NCI-H1417 treated with DMSO at 0.1 percent for 48 hours (cell line): ENCODE measurements around the gene CSH2.
"Not testable (repeated sequence)": the region's sequence is repeated elsewhere in the genome, so short reads cannot be mapped to it uniquely, and the experiment has no call there.

Experiments used
- DNase-seq: peaks from one replicate; lab custom pipeline; 2025; lab: John Stamatoyannopoulos, UW

The CSH2 gene

DNA sequence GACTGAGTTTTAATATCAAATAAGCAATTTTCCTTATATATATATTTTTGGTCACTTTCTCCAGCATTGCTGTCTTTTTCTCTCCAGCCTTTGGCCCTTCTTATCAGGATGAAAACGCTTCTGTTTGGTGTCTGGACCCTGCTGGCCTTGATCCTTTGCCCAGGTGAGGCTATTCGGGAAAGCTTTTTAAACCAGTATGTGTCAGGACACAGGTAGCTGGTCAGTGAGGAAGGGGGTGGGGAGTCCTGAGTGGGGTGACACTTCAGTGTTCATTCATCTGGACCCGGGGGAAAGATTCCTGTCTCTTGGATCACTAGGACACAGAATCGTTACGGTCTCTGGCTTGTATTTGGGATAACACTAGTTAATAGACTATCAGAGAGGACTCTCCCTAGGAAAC is 18.8 kb downstream of the CSH2 start:
- no peak for DNase-seq

DNA sequence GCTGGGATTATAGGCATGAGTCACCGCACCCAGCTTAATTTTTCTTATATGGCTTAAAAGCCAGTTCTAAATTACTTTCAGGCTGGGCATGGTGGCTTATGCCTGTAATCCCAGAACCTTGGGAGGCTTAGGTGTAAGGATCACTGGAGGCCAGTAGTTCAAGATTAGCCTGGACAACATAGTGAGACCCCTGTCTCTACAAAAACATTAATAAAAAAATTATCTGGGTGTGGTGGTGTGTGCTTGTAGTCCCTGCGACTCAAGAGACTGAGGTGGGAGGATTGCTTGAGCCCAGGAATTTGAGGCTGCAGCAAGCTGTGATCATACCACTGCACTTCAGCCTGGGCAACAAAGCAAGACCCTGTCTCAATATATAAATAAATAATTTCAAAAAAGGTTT is 20.2 kb downstream of the CSH2 start:
- no peak for DNase-seq

DNA sequence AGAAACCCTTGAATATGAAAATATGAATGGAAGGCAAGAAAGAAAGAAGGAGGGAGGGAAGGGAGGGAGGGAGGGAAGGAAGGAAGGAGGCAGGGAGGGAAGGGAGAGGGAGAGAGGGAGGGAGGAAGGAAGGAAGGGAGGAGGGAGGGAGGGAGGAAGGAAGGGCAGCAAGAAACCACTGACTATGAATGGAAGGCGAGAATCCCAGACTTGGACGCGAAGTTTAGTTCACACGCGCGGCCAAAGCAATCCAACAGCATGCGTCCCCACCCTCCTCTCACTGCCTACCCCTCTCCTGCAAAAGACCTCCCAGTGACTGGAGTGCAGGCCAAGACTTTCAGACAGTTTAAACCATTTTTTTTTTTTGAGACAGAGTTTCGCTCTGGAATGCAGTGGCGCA is 23.1 kb downstream of the CSH2 start:
- no peak for DNase-seq

DNA sequence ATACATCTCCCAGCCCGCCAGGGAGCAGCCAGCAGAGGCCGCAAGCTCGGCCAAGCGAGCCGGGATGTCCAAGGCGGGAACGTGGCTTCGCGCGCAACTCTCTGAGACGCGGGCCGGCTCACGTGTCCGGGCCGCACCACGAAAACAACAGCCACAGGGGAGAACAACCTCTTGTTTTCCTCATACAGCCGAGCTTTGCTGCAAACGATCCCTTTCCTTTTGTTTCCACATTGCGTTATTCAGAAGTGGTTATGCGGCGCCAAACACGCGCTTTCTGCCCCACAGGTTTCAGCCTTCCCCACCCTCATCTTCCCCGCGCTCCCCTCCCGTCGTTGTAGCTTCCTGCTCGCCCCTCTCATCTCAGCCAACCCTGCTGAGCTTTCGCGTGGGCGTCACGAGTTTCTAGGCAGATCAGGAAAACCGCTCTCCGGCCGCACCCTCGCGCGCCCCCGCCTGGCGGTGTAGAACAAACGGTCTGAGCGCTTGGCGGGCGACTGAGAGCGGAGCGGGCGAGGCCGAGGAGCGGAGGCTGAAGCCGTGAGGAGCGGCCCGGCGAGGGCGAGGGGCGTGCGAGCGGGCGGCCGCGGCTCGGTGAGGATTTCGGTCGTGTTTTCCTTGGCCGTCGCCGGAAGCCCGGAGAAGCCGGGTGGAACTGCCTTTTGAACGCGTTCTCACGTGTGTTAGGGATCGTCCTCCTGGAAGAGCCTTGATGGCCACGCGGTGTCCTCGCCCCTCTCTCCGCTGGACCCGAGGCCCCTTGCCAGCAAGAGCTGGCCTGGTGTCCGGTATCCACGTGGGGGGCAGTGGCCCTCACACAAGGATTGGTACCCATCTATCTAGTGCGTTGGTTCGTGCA is 24.4 kb downstream of the CSH2 start:
- no peak for DNase-seq

DNA sequence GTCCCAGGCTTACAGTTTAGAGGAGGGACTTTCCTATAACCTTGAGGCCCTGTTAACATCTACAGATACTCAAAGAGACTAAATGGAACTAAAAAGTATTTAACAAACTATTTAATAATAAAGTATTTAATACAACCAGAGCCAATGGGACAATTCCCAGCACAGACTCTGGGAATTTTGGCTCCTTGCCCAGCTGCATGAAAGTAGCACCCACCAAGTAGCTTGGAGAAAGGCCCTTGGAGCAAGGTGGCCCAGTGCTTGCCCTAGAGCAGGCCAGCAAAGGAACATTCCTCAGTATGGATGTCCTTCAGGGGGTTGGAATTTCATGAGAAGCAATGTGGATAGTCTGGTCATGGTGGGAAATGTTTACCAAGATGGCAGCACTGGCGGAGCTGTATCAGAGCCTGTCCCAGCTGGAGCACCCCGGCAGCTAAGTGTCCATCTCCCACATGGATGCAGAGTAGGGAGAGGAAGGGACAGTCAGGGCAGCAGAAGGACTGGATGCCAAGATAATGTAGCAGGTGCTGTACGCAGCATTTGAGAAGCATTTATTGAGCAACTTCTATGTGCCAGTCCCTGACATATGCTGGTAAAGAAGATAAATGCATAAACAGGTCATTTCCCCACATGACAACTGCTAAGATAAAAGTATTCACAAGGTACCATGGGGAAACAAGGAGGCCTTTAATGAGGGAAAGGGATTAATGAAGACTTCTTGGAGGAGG is 25.8 kb downstream of the CSH2 start:
- DNase-seq = no peak

DNA sequence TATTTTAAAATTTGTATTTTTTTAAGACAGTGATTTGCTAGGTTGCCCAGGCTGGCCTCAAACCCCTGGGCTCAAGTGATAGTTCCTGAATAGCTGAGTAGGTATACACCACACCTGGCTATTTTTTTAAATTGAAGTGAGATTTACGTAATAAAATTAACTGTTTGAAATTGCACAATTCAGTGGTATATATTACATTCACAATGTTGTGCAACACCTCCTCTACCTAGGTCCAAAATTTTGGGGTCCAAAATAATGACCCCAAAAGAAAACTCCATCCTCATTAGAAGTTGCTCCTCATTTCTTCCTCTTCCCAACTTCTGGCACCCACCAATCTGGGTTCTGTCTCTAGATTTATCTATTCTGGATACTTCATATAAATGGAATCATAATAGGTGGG is 28.0 kb downstream of the CSH2 start:
- no peak for DNase-seq

DNA sequence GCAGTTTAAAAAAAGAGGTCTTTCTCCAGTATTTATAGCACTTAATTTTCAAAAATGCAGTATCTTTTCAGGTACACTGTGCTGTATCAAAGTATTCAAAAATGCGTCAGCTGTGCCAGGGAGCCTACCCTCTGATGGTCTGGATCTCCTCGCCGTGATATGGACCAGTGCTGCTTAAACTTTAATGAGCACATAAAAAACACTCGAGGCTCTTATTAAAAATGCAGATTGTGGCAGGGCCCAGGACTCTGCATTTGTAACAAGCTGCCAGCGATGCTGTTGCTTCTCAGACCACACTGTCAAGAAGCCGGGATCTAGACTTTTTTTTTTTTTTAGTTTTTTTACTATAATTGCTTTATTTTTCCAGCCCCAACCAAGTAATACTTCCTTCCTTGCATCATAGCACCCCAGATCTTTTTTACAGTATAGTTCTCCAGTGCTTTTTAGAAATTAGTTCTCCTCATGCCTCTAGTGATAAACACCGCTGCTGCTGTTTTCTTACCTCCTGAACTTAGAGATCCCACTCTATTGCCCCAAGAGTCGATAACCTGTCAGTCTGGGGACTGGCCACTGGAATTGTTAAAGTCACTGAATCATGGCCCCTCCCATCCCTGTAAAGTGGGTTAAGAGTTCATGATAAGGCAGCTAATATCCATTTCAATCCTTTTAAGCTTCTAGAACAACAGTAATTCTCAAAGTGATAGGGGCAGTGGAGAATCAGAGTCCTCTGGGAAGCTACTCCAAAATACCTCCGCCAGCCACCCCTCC is 29.4 kb downstream of the CSH2 start:
- no peak for DNase-seq

DNA sequence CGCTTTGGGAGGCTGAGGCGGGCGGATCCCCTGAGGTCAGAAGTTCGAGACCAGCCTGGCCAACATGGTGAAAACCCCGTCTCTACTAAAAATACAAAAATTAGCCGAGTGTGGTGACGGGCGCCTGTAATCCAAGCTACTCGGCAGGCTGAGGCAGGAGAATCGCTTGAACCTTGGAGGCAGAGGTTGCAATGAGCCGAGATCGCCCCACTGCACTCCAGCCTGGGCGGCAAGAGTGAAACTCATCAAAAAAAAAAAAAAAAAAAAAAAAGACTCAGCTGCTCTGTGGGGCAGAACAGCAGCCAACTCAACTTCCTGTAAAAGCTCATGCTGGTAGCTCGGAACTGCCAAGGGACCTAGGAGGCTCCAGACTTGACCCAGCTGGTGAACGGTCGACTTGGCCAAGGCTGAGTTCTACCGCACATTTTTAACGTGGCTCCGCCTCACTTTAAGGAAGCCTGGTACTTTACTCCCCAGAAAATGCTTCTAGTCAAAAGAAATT is 30.0 kb downstream of the CSH2 start:
- not testable (repeated sequence) for DNase-seq

DNA sequence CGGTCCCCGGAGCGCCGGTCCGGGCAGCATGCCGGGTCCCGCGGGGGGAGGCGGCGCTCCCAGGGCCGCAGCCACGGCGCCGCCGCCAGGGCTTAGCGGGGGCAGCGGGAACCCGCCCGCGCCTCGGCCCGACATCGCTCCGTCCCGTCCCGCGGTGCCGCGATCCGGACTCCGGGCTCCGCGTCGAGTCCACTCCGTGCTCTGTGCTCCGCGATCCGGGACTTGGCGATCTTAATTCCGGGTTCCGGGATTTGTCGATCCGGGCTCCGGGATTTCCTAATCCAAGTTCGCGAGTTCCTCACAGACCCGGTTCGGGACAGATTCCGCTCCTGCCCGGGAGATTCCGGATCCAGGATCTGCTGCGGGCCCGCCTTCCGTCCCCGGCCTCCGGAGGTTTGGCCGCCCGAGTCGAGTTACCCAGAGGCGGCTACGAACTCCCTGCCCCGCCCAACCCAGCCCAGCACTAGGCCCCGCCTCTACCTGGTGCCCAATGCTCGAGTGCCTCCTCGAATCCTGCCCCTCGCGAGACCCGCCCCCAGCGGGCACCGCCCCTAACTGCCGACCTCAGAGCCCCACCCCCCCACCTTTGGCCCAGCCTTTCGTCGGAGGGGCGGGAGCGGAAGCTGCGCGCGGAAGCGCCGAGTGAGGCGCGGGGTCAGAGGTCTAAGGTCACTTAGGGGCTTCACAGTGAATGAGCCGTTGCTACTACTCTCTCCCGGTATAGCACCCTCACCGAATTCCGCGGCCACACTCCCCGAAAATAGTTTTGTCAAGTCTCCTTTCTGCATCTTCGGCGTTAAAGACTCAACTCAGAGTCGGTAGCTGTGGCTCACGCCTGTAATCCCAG is 30.7 kb downstream of the CSH2 start, which contains the start of gene SMARCD2:
Gene SMARCD2, minus strand, starts transcription at position 146 of the 847 bp plus-strand sequence. Its CDS starts 11 bp downstream, at position 135.
- DNase-seq = peak; percentile 75

DNA sequence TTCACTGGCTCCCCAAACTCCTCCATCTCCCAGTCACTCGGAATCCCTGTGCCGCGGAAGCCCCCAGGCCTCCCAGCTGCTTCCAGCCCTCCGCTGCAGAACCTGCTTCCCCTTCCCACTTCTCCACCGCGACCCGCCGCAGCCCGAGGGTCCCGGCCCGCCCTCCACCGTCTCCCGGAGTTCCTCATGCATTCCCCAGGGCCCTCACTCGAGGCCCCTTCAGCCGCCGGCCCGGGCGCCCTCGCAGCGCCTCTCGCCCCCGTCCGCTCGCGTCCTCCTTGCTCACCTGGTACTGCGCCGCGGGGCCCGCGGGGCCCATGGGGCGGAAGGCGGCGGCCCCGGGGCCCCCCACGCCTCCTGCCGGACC is 31.3 kb downstream of the CSH2 start:
- DNase-seq = no peak

DNA sequence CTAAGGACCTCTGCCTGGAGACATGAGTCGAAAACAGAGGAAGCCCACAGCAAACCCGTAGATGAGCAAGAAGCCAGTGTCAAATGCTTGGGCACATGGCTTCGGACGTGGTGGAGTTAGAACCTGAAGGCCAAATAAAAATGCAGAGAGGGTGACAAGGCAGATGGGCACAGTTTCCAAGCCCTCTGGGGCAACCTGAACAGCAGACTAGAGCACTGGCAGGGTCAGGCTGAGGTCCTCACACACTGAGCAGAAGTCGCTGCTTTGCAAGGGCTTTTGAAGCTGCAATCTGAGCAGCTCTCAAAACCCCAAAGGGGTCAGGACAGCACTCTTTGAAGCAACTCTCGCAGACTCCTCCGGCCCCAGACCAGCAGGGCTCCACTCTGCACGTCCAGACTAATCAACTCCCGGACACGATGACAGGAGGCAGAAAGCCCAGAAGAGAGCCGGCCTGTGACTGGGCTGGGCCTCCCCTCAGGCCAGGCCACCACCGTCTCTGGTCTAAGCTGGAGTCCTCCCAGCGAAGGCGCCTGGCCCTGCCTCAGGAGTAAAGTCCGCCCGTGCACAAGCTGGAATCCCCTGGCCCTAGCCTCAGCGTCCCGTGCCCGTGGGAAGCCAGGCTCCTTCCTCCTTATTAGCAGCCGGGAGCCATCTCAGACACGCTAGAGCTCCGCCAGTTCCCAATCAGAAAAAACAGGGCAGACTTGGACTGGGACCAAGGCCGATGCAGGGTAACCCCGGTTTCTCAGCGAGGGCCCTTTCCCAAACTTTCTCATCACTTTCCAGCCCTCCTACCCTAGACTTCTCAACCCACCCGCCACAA is 31.9 kb downstream of the CSH2 start:
- no peak for DNase-seq

DNA sequence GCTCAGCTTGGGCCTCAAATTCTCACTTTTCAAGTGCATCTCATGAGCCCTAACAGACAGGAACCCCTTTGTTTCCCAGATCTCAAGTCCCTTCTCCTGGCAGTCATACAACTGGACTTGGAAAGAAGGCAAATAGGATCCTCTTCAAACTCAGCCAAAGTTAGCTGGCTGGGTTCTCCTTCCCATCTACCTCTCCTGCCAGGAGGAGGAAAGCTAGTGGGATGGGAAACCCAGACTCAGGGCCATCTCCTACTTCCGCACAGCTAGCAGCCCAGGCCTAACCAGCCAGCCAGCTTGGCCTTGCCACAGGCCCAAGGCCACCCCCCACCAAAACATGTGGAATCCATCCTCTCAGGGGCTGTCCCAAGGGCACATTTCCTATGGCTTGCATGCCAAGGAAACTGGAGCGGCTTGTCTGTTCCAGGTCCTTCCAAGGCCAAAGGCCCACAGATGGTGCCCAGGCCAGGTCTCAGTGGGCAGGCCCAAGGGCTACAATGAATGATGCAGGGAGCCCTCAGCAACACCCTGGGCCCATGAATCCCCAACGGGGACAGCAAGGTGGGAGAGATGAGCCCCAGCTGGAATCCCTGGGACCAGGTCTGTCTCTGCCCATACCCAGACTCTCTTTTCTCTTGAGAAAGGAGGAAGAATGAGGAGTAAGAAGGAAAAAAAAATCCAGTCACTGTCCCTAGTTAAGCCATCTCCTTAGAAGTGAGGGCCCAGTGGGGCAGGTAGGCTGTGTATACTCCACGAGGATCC is 32.7 kb downstream of the CSH2 start:
- DNase-seq = no peak

DNA sequence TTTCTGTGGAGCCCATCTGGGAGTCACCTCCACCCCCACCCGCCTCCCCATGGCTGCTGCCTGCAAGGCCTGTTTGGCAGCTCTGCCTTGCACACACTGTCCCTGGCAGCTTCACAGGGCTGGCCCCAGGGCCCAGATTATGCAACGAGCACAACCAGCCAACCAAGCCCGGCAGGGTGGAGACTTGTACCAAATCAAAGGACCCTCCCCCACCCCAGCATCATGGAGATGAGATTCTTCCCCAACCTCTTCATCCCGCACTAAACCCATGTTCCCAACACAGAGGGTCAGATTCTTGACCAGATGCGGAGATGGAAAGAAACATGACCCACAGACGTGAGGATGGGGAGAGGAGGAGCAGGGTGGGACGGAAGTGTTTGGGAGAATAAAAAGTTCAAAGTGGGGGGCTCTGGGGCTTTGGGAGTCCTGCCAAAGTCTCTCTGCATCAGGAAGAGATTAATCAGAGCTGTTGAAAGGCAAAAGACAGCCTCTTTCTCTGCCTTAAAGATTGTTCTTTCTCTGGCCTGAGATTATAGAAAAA is 34.8 kb downstream of the CSH2 start:
- no peak for DNase-seq

DNA sequence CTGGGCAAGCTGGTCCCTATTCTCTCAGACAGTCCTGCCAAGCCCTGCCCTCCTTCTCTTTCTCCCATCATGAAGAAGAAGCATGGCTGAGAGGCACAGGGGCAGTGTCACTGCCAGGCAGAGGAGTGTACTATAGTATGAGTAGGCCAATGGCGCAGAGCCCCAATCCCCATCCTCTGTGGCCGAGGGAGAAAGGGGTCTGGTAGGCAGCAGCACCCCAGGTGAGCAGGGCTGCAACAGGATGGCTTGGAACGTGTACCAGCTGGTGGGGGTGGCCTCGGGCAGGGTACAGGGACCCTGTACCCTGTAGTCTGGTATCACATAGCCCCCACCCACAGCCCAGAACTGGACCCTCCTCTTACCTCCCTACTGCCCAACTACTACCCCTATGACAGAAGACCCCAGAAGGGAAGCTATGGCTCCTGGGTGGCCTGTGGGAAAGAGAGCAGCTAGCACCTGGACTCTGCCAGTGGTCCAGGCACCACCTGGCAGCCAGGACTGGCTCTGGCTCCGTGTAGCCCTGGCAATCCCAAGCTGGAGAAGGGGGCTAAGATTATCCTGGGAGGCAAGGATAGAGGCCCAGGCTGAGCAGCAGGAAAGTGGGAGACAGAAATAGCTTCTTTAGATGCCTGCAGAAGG is 35.4 kb downstream of the CSH2 start:
- DNase-seq = no peak

DNA sequence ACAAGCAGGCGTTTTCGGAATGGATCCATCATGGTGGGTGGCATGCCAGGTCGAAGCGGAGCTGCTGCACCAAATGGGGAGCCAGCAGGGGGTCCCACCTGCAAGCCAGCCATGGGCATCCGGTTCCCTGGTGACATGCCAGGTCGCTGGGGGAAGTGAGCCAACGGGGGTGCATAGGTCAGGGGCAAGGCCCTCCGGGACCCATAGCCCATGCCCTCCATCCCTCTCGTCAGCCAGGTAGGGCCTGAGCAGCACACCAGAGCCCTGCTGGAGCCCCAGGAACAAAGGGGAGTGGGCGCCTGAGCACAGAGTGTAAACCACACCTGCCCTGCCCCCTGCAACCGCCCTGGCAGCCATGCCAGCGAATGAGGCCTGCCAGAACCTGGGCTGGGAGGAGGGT is 36.0 kb downstream of the CSH2 start:
- DNase-seq = no peak

DNA sequence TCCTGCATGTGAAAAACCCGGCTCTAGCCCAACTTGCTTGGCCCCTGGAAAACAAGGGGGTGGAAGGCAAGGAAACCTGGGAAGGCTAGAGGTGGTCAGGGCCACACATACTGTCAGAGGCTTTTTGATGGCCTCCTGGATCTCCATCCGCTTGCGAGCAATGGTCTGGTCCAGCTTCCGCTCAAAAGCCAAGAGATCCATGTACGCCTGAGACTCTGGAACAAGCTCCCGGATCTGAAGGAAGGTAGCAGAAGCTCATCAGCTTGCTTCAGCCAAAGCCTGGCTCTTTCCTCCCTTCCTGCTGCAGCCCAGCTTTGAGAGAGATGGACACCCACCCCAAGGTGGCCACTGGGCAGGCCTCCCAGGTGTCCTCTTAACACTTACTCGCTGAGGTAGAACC is 36.7 kb downstream of the CSH2 start:
- DNase-seq = no peak

DNA sequence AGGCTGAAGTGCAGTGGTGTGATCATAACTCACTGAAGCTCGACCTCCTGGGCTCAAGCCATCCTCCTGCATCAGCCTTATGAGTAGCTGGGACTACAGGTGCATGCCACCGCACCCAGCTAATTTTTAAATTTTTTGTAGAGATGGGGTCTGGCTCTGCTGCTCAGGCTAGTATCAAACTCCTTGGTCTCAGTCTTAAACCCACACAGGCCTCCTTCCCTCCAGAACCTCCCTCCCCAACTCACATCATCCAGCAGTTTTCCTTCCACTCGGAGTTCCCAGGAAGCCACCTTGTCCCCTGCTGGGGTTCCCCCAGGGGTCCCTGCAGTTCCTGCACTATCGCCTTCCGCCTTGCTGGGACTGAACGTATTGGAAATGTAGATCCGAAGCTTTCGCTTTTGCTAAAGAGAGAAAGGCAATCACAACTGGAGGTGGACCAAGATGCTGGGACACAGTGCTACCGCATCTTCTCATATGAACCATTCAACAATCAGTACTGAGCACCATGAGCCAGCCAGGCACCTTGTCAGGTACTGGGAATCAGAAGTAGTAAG is 38.2 kb downstream of the CSH2 start:
- DNase-seq = no peak

DNA sequence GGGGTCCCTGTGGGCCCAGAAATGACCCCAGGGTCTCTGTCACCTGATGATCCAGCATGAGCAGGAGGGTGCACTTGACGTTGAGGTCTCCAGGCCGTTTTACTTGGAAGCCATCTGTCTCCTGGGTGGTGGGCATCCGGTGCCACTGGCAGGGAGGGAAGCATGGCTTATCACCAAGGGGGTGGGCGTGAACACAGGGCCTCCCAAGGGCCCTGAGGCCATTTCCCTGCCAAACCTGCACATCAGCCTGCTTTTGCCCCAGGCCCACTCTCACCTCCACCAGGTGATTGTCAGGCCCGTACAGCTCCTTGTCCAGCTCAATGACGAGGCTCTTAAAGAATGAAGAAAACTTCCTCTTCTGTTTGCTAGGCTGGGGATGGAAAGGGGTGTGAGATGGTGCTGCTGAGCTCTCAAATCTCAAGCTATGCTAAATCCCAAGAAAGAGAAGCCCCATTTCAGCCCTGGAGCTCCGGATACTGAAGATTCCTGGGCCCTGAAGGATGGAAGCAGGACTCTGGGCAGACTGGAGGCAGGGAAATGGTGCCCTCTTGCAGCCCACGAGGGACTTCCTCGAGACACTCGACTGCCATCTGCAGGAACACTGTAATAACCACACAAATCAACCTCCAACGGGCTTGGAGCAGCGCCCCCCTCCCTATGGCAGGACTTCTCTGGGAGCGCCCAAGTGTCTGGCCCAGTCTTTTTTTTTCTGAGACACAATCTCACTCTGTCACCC is 38.9 kb downstream of the CSH2 start:
- DNase-seq = no peak
